GM23248 (cell line): ENCODE results near the gene RNASE4.

ENCODE experiments used
- EZH2 ChIP-seq: fragments of 200-600 bp; sonication (generic); IDR thresholded peaks from 2 replicates; pipeline ENCODE4 v1.6.1; 2018; ENCODE audit warnings: antibody characterized with exemption, mild to moderate bottlenecking; ENCODE audit not compliant: insufficient read depth, poor library complexity, severe bottlenecking
- EZH2phosphoT487 ChIP-seq: fragments of 200-600 bp; sonication (generic); IDR thresholded peaks from 2 replicates; pipeline ENCODE4 v1.6.1; 2018; ENCODE audit warnings: antibody characterized with exemption, moderate library complexity, mild to moderate bottlenecking, low read depth; ENCODE audit not compliant: insufficient read depth

- no peak for TF ChIP-seq EZH2
- no peak for TF ChIP-seq EZH2phosphoT487
Observed at GRCh38 chr14:20652996-20653975, 31.1 kb upstream of the RNASE4 start.
